Measurements from ENCODE around the gene COL4A3. TPM values are rescaled to one million over a fixed set of nuclear protein-coding genes. Genes with fewer than 3 reads are reported as not detected.

COL4A3 gene
- total and polyA plus RNA-seq, 4 experiments from 2014 or later, result 0.03 TPM; not detected in 3

DNA sequence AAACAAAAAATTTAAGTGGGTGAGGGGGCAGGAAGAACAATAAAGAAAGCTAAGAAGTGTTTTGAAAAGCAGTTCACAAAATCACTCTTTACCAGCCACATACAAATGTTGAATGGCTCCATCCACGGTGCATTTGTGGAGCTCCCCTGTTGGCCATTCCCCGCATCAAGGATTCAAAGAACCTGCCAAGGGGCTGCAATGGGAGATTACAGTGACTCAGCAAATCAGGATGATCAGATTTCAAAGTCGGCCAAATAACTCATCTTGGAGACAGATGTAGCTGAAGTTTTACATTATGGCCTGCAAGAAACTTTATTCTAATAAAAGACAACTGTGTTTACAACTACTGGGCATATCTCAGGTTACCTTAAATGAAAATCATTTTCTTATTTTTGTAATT, 26.9 kb downstream of the COL4A3 start:
- H3K27me3 ChIP-seq (ENCODE audit: insufficient read depth, low read length), result no peaks in the 10 kb centered on the region
- POLR2A ChIA-PET (ENCODE audit: partially characterized antibody), result interaction anchor here (0.6 kb wide), 1 partner anchor 8 kb away, joined by 3 read pairs; no protein-coding TSS in a partner anchor
- H3K4me3 ChIP-seq (ENCODE audit: low read length in 2 of 2), result no peak overlapping the region
- Mint-ChIP-seq H3K4me1 (no peaks in the 10 kb centered on the region), H3K27ac (no peak overlapping the region), H3K4me3 (no peak overlapping the region), H3K27me3 (peaks cover 5 to 9% of the 10 kb centered on the region in 2 donors), H3K9me3 (peaks cover 0 to 2% (median 0%) of the 10 kb centered on the region in 8 donors), H3K36me3 (no peaks in the 10 kb centered on the region)
- DNase-seq, result no peak
- CTCF ChIA-PET (ENCODE audit: partially characterized antibody), result no interaction called here
- H3K9me3 ChIP-seq (ENCODE audit: control insufficient read depth in 1 of 2, low read length in 2 of 2), result no peaks in the 10 kb centered on the region
- H3K36me3 ChIP-seq (ENCODE audit: insufficient read depth, low read length), result no peaks in the 10 kb centered on the region
- H3K27ac ChIP-seq (ENCODE audit: low read depth, low read length), result no peak overlapping the region
- no peaks in the 10 kb centered on the region for H3K4me1 ChIP-seq (ENCODE audit: insufficient read depth, low read length)
- intact Hi-C loops (cut with micrococcal nuclease), result no loop called here

GRCh38 chr2:227192491-227192890, 28.1 kb downstream of the COL4A3 start:
- CTCF ChIA-PET (ENCODE audit: partially characterized antibody), result no interaction called here

DNA sequence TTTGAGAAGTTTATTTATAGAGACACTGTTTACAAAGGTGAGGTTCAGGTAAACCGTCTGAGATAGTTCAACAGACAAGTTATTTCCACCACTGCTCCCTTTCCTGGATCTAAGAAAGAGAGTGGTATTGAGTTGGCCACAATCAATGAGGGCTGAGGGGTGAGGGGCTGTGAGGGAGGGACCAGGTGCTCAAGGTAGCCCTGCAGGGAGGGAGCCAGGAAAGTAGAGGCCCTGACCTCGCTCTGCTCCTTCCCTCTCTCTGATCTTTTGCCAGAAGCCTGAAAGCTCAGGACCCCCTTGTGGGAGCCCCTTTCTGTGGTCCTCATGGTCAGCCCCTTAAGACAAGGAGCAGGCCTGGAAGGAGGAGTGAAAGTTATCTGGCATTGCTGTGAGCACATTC, 29.8 kb downstream of the COL4A3 start:
- intact Hi-C loops (cut with micrococcal nuclease), result no loop called here
- no peaks in the 10 kb centered on the region for H3K9me3 ChIP-seq (ENCODE audit: control insufficient read depth in 1 of 2, low read length in 2 of 2)
- no peak for DNase-seq
- no peaks in the 10 kb centered on the region for H3K4me1 ChIP-seq (ENCODE audit: insufficient read depth, low read length)
- H3K4me3 ChIP-seq (ENCODE audit: low read length in 2 of 2), result no peak overlapping the region
- H3K36me3 Mint-ChIP-seq, result no peaks in the 10 kb centered on the region
- H3K27me3 ChIP-seq (ENCODE audit: insufficient read depth, low read length), result no peaks in the 10 kb centered on the region
- H3K27ac Mint-ChIP-seq, result no peak overlapping the region
- H3K4me3 Mint-ChIP-seq, result no peak overlapping the region
- peaks cover 0 to 2% (median 0%) of the 10 kb centered on the region in 8 donors for H3K9me3 Mint-ChIP-seq
- no peak overlapping the region for H3K27ac ChIP-seq (ENCODE audit: low read depth, low read length)
- ChIA-PET POLR2A (ENCODE audit: partially characterized antibody) (no interaction called here), CTCF (ENCODE audit: partially characterized antibody) (no interaction called here)
- no peaks in the 10 kb centered on the region for H3K4me1 Mint-ChIP-seq
- H3K27me3 Mint-ChIP-seq, result peaks cover 5 to 6% of the 10 kb centered on the region in 2 donors
- H3K36me3 ChIP-seq (ENCODE audit: insufficient read depth, low read length), result no peaks in the 10 kb centered on the region

More at GRCh38 chr2:227192491-227192890, 28.1 kb downstream of the COL4A3 start:
- Mint-ChIP-seq H3K27ac (no peak overlapping the region), H3K4me1 (no peaks in the 10 kb centered on the region), H3K27me3 (peaks cover 5 to 9% of the 10 kb centered on the region in 2 donors), H3K36me3 (no peaks in the 10 kb centered on the region), H3K9me3 (peaks cover 0 to 2% (median 0%) of the 10 kb centered on the region in 8 donors), H3K4me3 (no peak overlapping the region)
- H3K27me3 ChIP-seq (ENCODE audit: insufficient read depth, low read length), result no peaks in the 10 kb centered on the region
- H3K9me3 ChIP-seq (ENCODE audit: control insufficient read depth in 1 of 2, low read length in 2 of 2), result no peaks in the 10 kb centered on the region
- POLR2A ChIA-PET (ENCODE audit: partially characterized antibody), result no interaction called here
- H3K36me3 ChIP-seq (ENCODE audit: insufficient read depth, low read length), result no peaks in the 10 kb centered on the region
- H3K27ac ChIP-seq (ENCODE audit: low read depth, low read length), result no peak overlapping the region
- H3K4me3 ChIP-seq (ENCODE audit: low read length in 2 of 2), result no peak overlapping the region
- intact Hi-C loops (cut with micrococcal nuclease), result no loop called here
- no peaks in the 10 kb centered on the region for H3K4me1 ChIP-seq (ENCODE audit: insufficient read depth, low read length)
- DNase-seq, result no peak

DNA sequence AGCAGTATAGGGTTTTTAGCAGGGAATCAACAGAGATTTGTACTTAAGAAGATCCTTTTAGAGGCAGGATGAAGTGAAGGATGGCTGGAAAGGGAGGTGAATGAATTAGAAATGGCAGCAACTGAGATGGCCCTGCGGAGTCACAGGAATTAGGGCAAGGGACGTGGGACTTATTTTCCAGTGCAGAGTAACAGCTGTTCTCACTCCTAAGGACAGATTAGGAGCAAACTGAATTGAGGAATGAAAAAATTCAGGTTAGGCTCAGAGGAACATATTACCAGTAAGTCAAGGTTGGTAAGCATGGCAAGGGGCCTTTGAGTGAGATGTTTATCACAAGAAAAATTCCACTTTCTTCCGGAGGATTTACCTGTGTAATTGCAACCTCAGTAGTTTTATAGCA, 34.4 kb downstream of the COL4A3 start:
- no peak overlapping the region for H3K27ac ChIP-seq (ENCODE audit: low read depth, low read length)
- no peaks in the 10 kb centered on the region for H3K4me1 Mint-ChIP-seq
- no peak overlapping the region for H3K27ac Mint-ChIP-seq
- H3K27me3 ChIP-seq (ENCODE audit: insufficient read depth, low read length), result no peaks in the 10 kb centered on the region
- no peak overlapping the region for H3K4me3 Mint-ChIP-seq
- DNase-seq, result no peak
- H3K36me3 Mint-ChIP-seq, result no peaks in the 10 kb centered on the region
- no peaks in the 10 kb centered on the region for H3K4me1 ChIP-seq (ENCODE audit: insufficient read depth, low read length)
- intact Hi-C loops (cut with micrococcal nuclease), result no loop called here
- no peaks in the 10 kb centered on the region for H3K9me3 ChIP-seq (ENCODE audit: control insufficient read depth in 1 of 2, low read length in 2 of 2)
- H3K9me3 Mint-ChIP-seq, result peaks cover 0 to 3% (median 0%) of the 10 kb centered on the region in 8 donors
- POLR2A ChIA-PET (ENCODE audit: partially characterized antibody), result no interaction called here
- H3K27me3 Mint-ChIP-seq, result no peaks in the 10 kb centered on the region
- CTCF ChIA-PET (ENCODE audit: partially characterized antibody), result no interaction called here
- no peaks in the 10 kb centered on the region for H3K36me3 ChIP-seq (ENCODE audit: insufficient read depth, low read length)
- H3K4me3 ChIP-seq (ENCODE audit: low read length in 2 of 2), result no peak overlapping the region

DNA sequence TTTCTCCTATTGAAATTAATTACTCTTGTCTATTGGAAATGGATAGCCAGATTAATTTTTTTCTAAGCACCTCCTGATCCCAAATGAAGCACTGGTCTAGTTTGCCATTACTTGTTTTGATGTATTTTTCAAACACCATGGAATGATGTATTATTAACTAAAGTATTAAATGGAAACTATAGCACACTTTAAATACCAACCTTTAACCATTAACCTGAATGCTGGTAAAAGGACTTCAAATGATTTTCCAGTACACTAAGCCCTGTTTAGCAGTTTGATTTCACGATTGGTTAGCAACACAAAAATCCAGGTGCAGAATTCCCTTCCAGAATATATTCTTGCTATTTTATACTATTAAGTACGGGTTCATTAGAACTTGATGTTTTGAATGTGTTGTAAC, 37.3 kb downstream of the COL4A3 start:
- ChIA-PET CTCF (ENCODE audit: partially characterized antibody) (no interaction called here), POLR2A (ENCODE audit: partially characterized antibody) (no interaction called here)
- Histone ChIP-seq H3K27ac (ENCODE audit: low read depth, low read length) (no peak overlapping the region), H3K4me3 (ENCODE audit: low read length in 2 of 2) (no peak overlapping the region), H3K27me3 (ENCODE audit: insufficient read depth, low read length) (no peaks in the 10 kb centered on the region), H3K36me3 (ENCODE audit: insufficient read depth, low read length) (no peaks in the 10 kb centered on the region), H3K4me1 (ENCODE audit: insufficient read depth, low read length) (no peaks in the 10 kb centered on the region), H3K9me3 (ENCODE audit: control insufficient read depth in 1 of 2, low read length in 2 of 2) (no peaks in the 10 kb centered on the region)
- no peak for DNase-seq
- Mint-ChIP-seq H3K36me3 (no peaks in the 10 kb centered on the region), H3K4me1 (no peaks in the 10 kb centered on the region), H3K27ac (no peak overlapping the region), H3K4me3 (no peak overlapping the region), H3K9me3 (peaks cover 0 to 3% (median 0%) of the 10 kb centered on the region in 8 donors), H3K27me3 (peaks cover 4% of the 10 kb centered on the region in 2 donors)
- intact Hi-C loops (cut with micrococcal nuclease), result no loop called here

GRCh38 chr2:227204452-227204851, 40.0 kb downstream of the COL4A3 start:
- Mint-ChIP-seq H3K9me3 (peaks cover 0 to 3% (median 0%) of the 10 kb centered on the region in 8 donors), H3K27me3 (peaks cover 13 to 17% of the 10 kb centered on the region in 2 donors), H3K4me3 (no peak overlapping the region), H3K4me1 (no peaks in the 10 kb centered on the region), H3K27ac (no peak overlapping the region), H3K36me3 (no peaks in the 10 kb centered on the region)
- no peaks in the 10 kb centered on the region for H3K27me3 ChIP-seq (ENCODE audit: insufficient read depth, low read length)
- DNase-seq, result no peak
- H3K27ac ChIP-seq (ENCODE audit: low read depth, low read length), result no peak overlapping the region
- no peak overlapping the region for H3K4me3 ChIP-seq (ENCODE audit: low read length in 2 of 2)
- ChIA-PET POLR2A (ENCODE audit: partially characterized antibody) (no interaction called here), CTCF (ENCODE audit: partially characterized antibody) (interaction anchor here (0.6 to 1.0 kb wide), 2 partner anchors 34 to 1875 kb away, joined by 3 to 4 read pairs; no protein-coding TSS in a partner anchor)
- H3K36me3 ChIP-seq (ENCODE audit: insufficient read depth, low read length), result no peaks in the 10 kb centered on the region
- no peaks in the 10 kb centered on the region for H3K9me3 ChIP-seq (ENCODE audit: control insufficient read depth in 1 of 2, low read length in 2 of 2)
- no peaks in the 10 kb centered on the region for H3K4me1 ChIP-seq (ENCODE audit: insufficient read depth, low read length)
- intact Hi-C loops (cut with micrococcal nuclease), result no loop called here

GRCh38 chr2:227205701-227206100, 41.3 kb downstream of the COL4A3 start:
- ChIA-PET CTCF (ENCODE audit: partially characterized antibody) (no interaction called here), POLR2A (ENCODE audit: partially characterized antibody) (no interaction called here)
- no peak for DNase-seq
- no peaks in the 10 kb centered on the region for H3K36me3 ChIP-seq (ENCODE audit: insufficient read depth, low read length)
- Mint-ChIP-seq H3K9me3 (no peaks in the 10 kb centered on the region), H3K4me3 (no peak overlapping the region), H3K4me1 (no peaks in the 10 kb centered on the region), H3K27ac (no peak overlapping the region), H3K27me3 (peaks cover 15 to 17% of the 10 kb centered on the region in 2 donors), H3K36me3 (no peaks in the 10 kb centered on the region)
- no peaks in the 10 kb centered on the region for H3K4me1 ChIP-seq (ENCODE audit: insufficient read depth, low read length)
- H3K4me3 ChIP-seq (ENCODE audit: low read length in 2 of 2), result no peak overlapping the region
- H3K27ac ChIP-seq (ENCODE audit: low read depth, low read length), result no peak overlapping the region
- no peaks in the 10 kb centered on the region for H3K9me3 ChIP-seq (ENCODE audit: control insufficient read depth in 1 of 2, low read length in 2 of 2)
- no peaks in the 10 kb centered on the region for H3K27me3 ChIP-seq (ENCODE audit: insufficient read depth, low read length)
- intact Hi-C loops (cut with micrococcal nuclease), result no loop called here

- ChIA-PET CTCF (ENCODE audit: partially characterized antibody) (no interaction called here), POLR2A (ENCODE audit: partially characterized antibody) (no interaction called here)
- no peaks in the 10 kb centered on the region for H3K9me3 ChIP-seq (ENCODE audit: control insufficient read depth in 1 of 2, low read length in 2 of 2)
- Mint-ChIP-seq H3K4me3 (peak overlapping the region in 1 of 8 donors; percentile 26), H3K36me3 (no peaks in the 10 kb centered on the region), H3K9me3 (no peaks in the 10 kb centered on the region), H3K27me3 (peaks cover 15 to 17% of the 10 kb centered on the region in 2 donors), H3K27ac (no peak overlapping the region), H3K4me1 (no peaks in the 10 kb centered on the region)
- no peak overlapping the region for H3K4me3 ChIP-seq (ENCODE audit: low read length in 2 of 2)
- H3K27me3 ChIP-seq (ENCODE audit: insufficient read depth, low read length), result no peaks in the 10 kb centered on the region
- no peak overlapping the region for H3K27ac ChIP-seq (ENCODE audit: low read depth, low read length)
- H3K36me3 ChIP-seq (ENCODE audit: insufficient read depth, low read length), result no peaks in the 10 kb centered on the region
- DNase-seq, result no peak
- H3K4me1 ChIP-seq (ENCODE audit: insufficient read depth, low read length), result no peaks in the 10 kb centered on the region
- intact Hi-C loops (cut with micrococcal nuclease), result no loop called here
Observed at GRCh38 chr2:227206406-227206805, 42.0 kb downstream of the COL4A3 start.
